K562 (cell line): ENCODE results near the gene THAP9. TPM values are rescaled to one million over a fixed set of nuclear protein-coding genes. Genes with fewer than 3 reads are reported as not detected.

Experiments
- ATAC-seq: fragments of 200-7000 bp; cut with Tn5 transposase; 3 replicates; pipeline ENCODE4 v1.9.1; 2020; ENCODE audit warnings: moderate library complexity
- BruUV-seq: library from RNA; stranded (reverse); fragments of 400-500 nt; replicated peaks from 2 replicates; lab custom pipeline; 2021; lab: Mats Ljungman, UMichigan
- CTCF ChIA-PET: fragments of 300-600 bp; formaldehyde crosslinking; extraction: SDS; loops from one replicate; lab custom pipeline; 2021; ENCODE audit warnings: low intra/inter-chr PET ratio; lab: Yijun Ruan, JAX
- POLR2A ChIA-PET: fragments of 300-600, 350-650 bp; sonication (Branson Sonifier 250); formaldehyde crosslinking; extraction: SDS; loops from one replicate; lab custom pipeline; 2021; ENCODE audit warnings: antibody characterized with exemption, inconsistent platforms; lab: Yijun Ruan, JAX
- DNase-seq, 4 experiments: peaks; one replicate each; pipeline versions ENCODE4 v3.0.0 to v3.0.0-alpha.2; 2011 to 2018; ENCODE audit warnings: low spot score in 3 of 4, mixed read lengths in 3 of 4; ENCODE audit errors: extremely low read depth in 1 of 4
- FAIRE-seq: peaks from 2 replicates; lab custom pipeline; 2011; peaks lifted over from hg19 to GRCh38; lab: Jason Lieb, UNC
- H2AFZ ChIP-seq: 2 replicates; pipeline ENCODE4 v1.6.0; 2011; ENCODE audit warnings: low read depth, low read length, control low read depth, inconsistent platforms
- H3K27ac ChIP-seq: fragments of 200-600 bp; 3 replicates; pipeline ENCODE4 v1.8.0; 2011; ENCODE audit warnings: low read depth, mild to moderate bottlenecking, control low read depth, inconsistent platforms, low read length, moderate library complexity, mixed read lengths; ENCODE audit errors: extremely low read depth
- H3K27me3 ChIP-seq, 2 experiments: fragments of 300-600 bp in 1 of 2; 2 replicates in 1 of 2; 3 replicates in 1 of 2; pipeline versions ENCODE4 v1.6.0 to v1.8.0; 2011; ENCODE audit warnings: inconsistent platforms in 2 of 2, low read length in 2 of 2, mild to moderate bottlenecking in 1 of 2, mixed read lengths in 1 of 2, moderate library complexity in 1 of 2; ENCODE audit not compliant: control insufficient read depth in 2 of 2, insufficient read depth in 2 of 2
- H3K36me3 ChIP-seq: fragments of 300-600 bp; 3 replicates; pipeline ENCODE4 v1.8.0; 2011; ENCODE audit warnings: mild to moderate bottlenecking, low read length, inconsistent platforms; ENCODE audit not compliant: control insufficient read depth, insufficient read depth
- H3K4me1 ChIP-seq, 2 experiments: fragments of 200-600 bp in 1 of 2; replicated peaks in 1 of 2; 2 replicates in 1 of 2; 3 replicates in 1 of 2; pipeline versions ENCODE4 v1.5.1 to v1.8.0; 2011; ENCODE audit warnings: inconsistent platforms in 2 of 2, low read length in 2 of 2, mild to moderate bottlenecking in 1 of 2, mixed read lengths in 1 of 2, moderate library complexity in 1 of 2; ENCODE audit not compliant: control insufficient read depth in 2 of 2, insufficient read depth in 2 of 2
- H3K4me2 ChIP-seq: 2 replicates; pipeline ENCODE4 v1.6.1; 2011; ENCODE audit warnings: low read length, control low read depth, inconsistent platforms, mixed read lengths; ENCODE audit not compliant: insufficient read depth
- H3K4me3 ChIP-seq: fragments of 200-600 bp; sonication (generic), shearing (Covaris generic); 2 replicates; pipeline ENCODE4 v1.5.1; 2016; ENCODE audit warnings: control low read depth, inconsistent platforms
- H3K79me2 ChIP-seq: fragments of 200-600 bp; 3 replicates; pipeline ENCODE4 v1.8.0; 2011; ENCODE audit warnings: low read length, inconsistent platforms; ENCODE audit not compliant: control insufficient read depth, insufficient read depth
- H3K9ac ChIP-seq, 2 experiments: 2 replicates each; pipeline versions ENCODE4 v1.6.0 to v1.6.1; 2011; ENCODE audit warnings: low read depth in 2 of 2, low read length in 2 of 2, control low read depth in 1 of 2, inconsistent platforms in 1 of 2, mild to moderate bottlenecking in 1 of 2, mixed read lengths in 1 of 2; ENCODE audit not compliant: insufficient read depth in 1 of 2
- H3K9me1 ChIP-seq: one replicate; pipeline ENCODE4 v1.6.0; 2011; ENCODE audit warnings: inconsistent platforms, mild to moderate bottlenecking, low read length, moderate library complexity; ENCODE audit not compliant: control insufficient read depth, insufficient read depth
- H3K9me3 ChIP-seq: replicated peaks from 2 replicates; pipeline ENCODE4 v1.5.1; 2011; ENCODE audit warnings: low read depth, low read length, inconsistent platforms; ENCODE audit not compliant: control insufficient read depth, insufficient read depth
- H4K20me1 ChIP-seq: replicated peaks from 2 replicates; pipeline ENCODE4 v1.6.1; 2011; ENCODE audit warnings: low read length, inconsistent platforms, mixed read lengths; ENCODE audit not compliant: control insufficient read depth, insufficient read depth
- CCAR2 ChIP-seq: fragments of 200-400 bp; formaldehyde crosslinking; IDR thresholded peaks from 2 replicates; pipeline ENCODE4 v1.6.1; 2017; ENCODE audit warnings: mild to moderate bottlenecking, low read depth, low read length
- CLOCK ChIP-seq: fragments of 250-450 bp; sonication (Bioruptor Pico); IDR thresholded peaks from 2 replicates; pipeline ENCODE4 v1.4.0; 2020; ENCODE audit warnings: mild to moderate bottlenecking, moderate library complexity, borderline replicate concordance
- ELF2 ChIP-seq: fragments of 250-450 bp; sonication (Bioruptor Pico); IDR thresholded peaks from 2 replicates; pipeline ENCODE4 v1.5.0; 2021; ENCODE audit warnings: mild to moderate bottlenecking
- EP400 ChIP-seq: fragments of 450-650 bp; IDR thresholded peaks from 2 replicates; pipeline ENCODE4 v1.6.1; 2017; ENCODE audit warnings: antibody characterized with exemption, mild to moderate bottlenecking, moderate library complexity
- ILF3 ChIP-seq: fragments of 450-650 bp; IDR thresholded peaks from 2 replicates; pipeline ENCODE4 v1.6.1; 2018; ENCODE audit warnings: antibody characterized with exemption, mild to moderate bottlenecking, moderate library complexity, borderline replicate concordance
- PURB ChIP-seq: sonication (generic); formaldehyde crosslinking; IDR thresholded peaks from 2 replicates; pipeline ENCODE4 v1.9.0; 2021; ENCODE audit warnings: low read depth, mild to moderate bottlenecking, missing genetic modification reagents
- TFAP4 ChIP-seq: sonication (generic); formaldehyde crosslinking; IDR thresholded peaks from 2 replicates; pipeline ENCODE4 v1.8.0; 2022; ENCODE audit warnings: missing genetic modification reagents, mild to moderate bottlenecking, moderate library complexity, borderline replicate concordance
- ZBTB17 ChIP-seq: fragments of 450-650 bp; formaldehyde crosslinking; IDR thresholded peaks from 2 replicates; pipeline ENCODE4 v1.4.0; 2020; ENCODE audit warnings: mild to moderate bottlenecking
- ZNF584 ChIP-seq: fragments of 200-800 bp; sonication (Bioruptor generic); IDR thresholded peaks from 2 replicates; pipeline ENCODE4 v1.6.1; 2016; ENCODE audit warnings: low read depth, mild to moderate bottlenecking, missing genetic modification characterization, missing compliant biosample characterization
- WGBS: fragments of 100-300 bp; shearing (Covaris generic); methylation state at CpG from one replicate; pipeline ENCODE4 v1.1.6; 2016; ENCODE audit warnings: low coverage, mixed read lengths; ENCODE audit not compliant: insufficient coverage; ENCODE audit errors: missing lambda C conversion rate; 5-methylcytosine and 5-hydroxymethylcytosine counted together
- in situ Hi-C: fragments of 300-500 bp; cut with MboI; formaldehyde crosslinking; loops from 4 replicates; pipeline ENCODE4 v1.15.0; 2018; ENCODE audit warnings: inconsistent platforms, mixed read lengths
- intact Hi-C: fragments of 100-400 bp; cut with micrococcal nuclease; formaldehyde crosslinking; loops from 2 replicates; pipeline ENCODE4 v1.14.2; 2022
- polyA plus RNA-seq, 8 experiments: library from polyadenylated mRNA; depleted of rRNA in 4 of 8; stranded (reverse) in 5 of 8; unstranded in 3 of 8; fragments of >200 nt; fragmentation: Nextera tagmentation in 2 of 8; fragmentation: Illumina TruSeq in 1 of 8; extraction: Ambion mirVana in 2 of 8; extraction: Trizol in 1 of 8; gene quantifications; 2 replicates each; pipeline versions ENCODE4 v1.2.1 to v1.2.3, GENCODE V29; 2011 to 2014; ENCODE audit warnings: inconsistent platforms in 1 of 8, missing spikeins in 1 of 8
- total RNA-seq, 7 experiments: library from RNA; depleted of rRNA in 6 of 7; stranded (reverse); fragments of >200 nt in 6 of 7; fragmentation: Illumina TruSeq in 2 of 7; extraction: Trizol in 2 of 7; gene quantifications; 2 replicates each; pipeline versions ENCODE4 v1.2.1 to v1.2.3, GENCODE V29; 2011 to 2021; ENCODE audit warnings: low replicate concordance in 1 of 7

Gene THAP9
- total and polyA plus RNA-seq, 9 of the 15 experiments (the other 6 are each of a cell fraction or from before 2014, with no cell fraction given): 3.4 to 7.0 (median 5.4) TPM

GRCh38 chr4:82851318-82851717, 49.2 kb upstream of the THAP9 start:
- no peak overlapping the region for H2AFZ ChIP-seq
- H3K36me3 ChIP-seq: peaks cover 93% of the 10 kb centered on the region
- ChIA-PET POLR2A (interaction anchor here (1.0 to 1.4 kb wide), 2 partner anchors 29 to 48 kb away, joined by 3 read pairs; no protein-coding TSS in a partner anchor), CTCF (no interaction called here)
- WGBS: 93% methylated on average over 2 of the region's 2 CpGs
- FAIRE-seq (no peak), ATAC-seq (no peak), DNase-seq (no peak)
- TF ChIP-seq CCAR2 (no peak), ZNF584 (CRISPR knock-in tag) (no peak), ILF3 (no peak), TFAP4 (no peak), EP400 (no peak), CLOCK (CRISPR knock-in tag) (no peak), ZBTB17 (CRISPR knock-in tag) (no peak), PURB (CRISPR knock-in tag) (no peak), ELF2 (no peak)
- H3K4me3 ChIP-seq: no peak overlapping the region
- no peak overlapping the region for H3K4me2 ChIP-seq
- H4K20me1 ChIP-seq: no peaks in the 10 kb centered on the region
- no TSS peak for BruUV-seq
- H3K9me1 ChIP-seq: no peaks in the 10 kb centered on the region
- no peaks in the 10 kb centered on the region for H3K79me2 ChIP-seq
- intact Hi-C loops: loop anchor here (10.0 kb wide), 1 partner anchor 423 kb away; no protein-coding TSS in a partner anchor
- H3K9me3 ChIP-seq: no peaks in the 10 kb centered on the region
- no peak overlapping the region for H3K9ac ChIP-seq
- no peaks in the 10 kb centered on the region for H3K27me3 ChIP-seq
- in situ Hi-C loops: no loop called here
- no peaks in the 10 kb centered on the region for H3K4me1 ChIP-seq
- no peak overlapping the region for H3K27ac ChIP-seq
